PC-3 (cell line): Measurements from ENCODE around the gene COL9A3. TPM values are rescaled to one million over a fixed set of nuclear protein-coding genes. Genes with fewer than 3 reads are reported as not detected.

Experiments used
- ATAC-seq: fragments of 200-7000 bp; cut with Tn5 transposase; 2 replicates; pipeline ENCODE4 v1.9.1; 2020; ENCODE audit warnings: mild to moderate bottlenecking, moderate library complexity
- BruUV-seq: library from RNA; stranded (reverse); fragments of 400-500 nt; replicated peaks from 2 replicates; lab custom pipeline; 2021; lab: Mats Ljungman, UMichigan
- CTCF ChIA-PET: fragments of 300-600 bp; sonication (Branson Sonifier 250); formaldehyde crosslinking; loops from one replicate; lab custom pipeline; 2022; ENCODE audit warnings: antibody characterized with exemption; lab: Charles Lee
- POLR2A ChIA-PET: fragments of 300-600 bp; sonication (Branson Sonifier 250); formaldehyde crosslinking; loops from one replicate; lab custom pipeline; 2022; ENCODE audit warnings: antibody characterized with exemption; ENCODE audit not compliant: unreplicated experiment; lab: Charles Lee
- DNase-seq: peaks from one replicate; pipeline ENCODE4 v3.0.0-alpha.2; 2015
- H2AFZ ChIP-seq: fragments of 300-600 bp; sonication (generic); 2 replicates; pipeline ENCODE4 v1.6.0; 2016; ENCODE audit warnings: antibody characterized with exemption, low read length
- H3F3A ChIP-seq: fragments of 300-600 bp; sonication (generic); one replicate; pipeline ENCODE4 v1.6.0; 2017; ENCODE audit warnings: antibody characterized with exemption, low read length, control low read depth, mild to moderate bottlenecking; ENCODE audit not compliant: unreplicated experiment
- H3K27ac ChIP-seq: fragments of 300-600 bp; sonication (generic); 2 replicates; pipeline ENCODE4 v1.5.1; 2016; ENCODE audit warnings: mild to moderate bottlenecking, low read length
- H3K27me3 ChIP-seq: fragments of 300-600 bp; sonication (generic); 2 replicates; pipeline ENCODE4 v1.6.1; 2016; ENCODE audit warnings: low read length, mixed read lengths
- H3K36me3 ChIP-seq: fragments of 300-600 bp; sonication (generic); 2 replicates; pipeline ENCODE4 v1.6.1; 2016; ENCODE audit warnings: low read depth, mixed run types, low read length, mixed read lengths
- H3K4me1 ChIP-seq: fragments of 300-600 bp; sonication (generic); 2 replicates; pipeline ENCODE4 v1.5.1; 2016; ENCODE audit warnings: low read length; ENCODE audit not compliant: insufficient read depth
- H3K4me2 ChIP-seq: fragments of 300-600 bp; sonication (generic); 2 replicates; pipeline ENCODE4 v1.6.0; 2016; ENCODE audit warnings: low read length
- H3K4me3 ChIP-seq: fragments of 300-600 bp; sonication (generic); 2 replicates; pipeline ENCODE4 v1.5.1; 2016; ENCODE audit warnings: mild to moderate bottlenecking, low read length, mixed read lengths
- H3K79me2 ChIP-seq: fragments of 300-600 bp; sonication (generic); 2 replicates; pipeline ENCODE4 v1.6.1; 2017; ENCODE audit warnings: low read length, mixed read lengths
- H3K9ac ChIP-seq: fragments of 300-600 bp; sonication (generic); 2 replicates; pipeline ENCODE4 v1.6.0; 2016; ENCODE audit warnings: mild to moderate bottlenecking, low read length
- H3K9me2 ChIP-seq: fragments of 300-600 bp; sonication (generic); replicated peaks from 2 replicates; pipeline ENCODE4 v1.6.1; 2016; ENCODE audit warnings: mixed run types, low read length, mixed read lengths
- H3K9me3 ChIP-seq: fragments of 300-600 bp; sonication (generic); 2 replicates; pipeline ENCODE4 v1.6.1; 2016; ENCODE audit warnings: low read length, mixed read lengths
- H4K20me1 ChIP-seq: fragments of 300-600 bp; sonication (generic); 2 replicates; pipeline ENCODE4 v1.6.1; 2016; ENCODE audit warnings: low read length, mixed read lengths
- CTCF ChIP-seq: fragments of 300-600 bp; sonication (generic); conservative IDR thresholded peaks from 2 replicates; pipeline ENCODE4 v1.5.1; 2017; ENCODE audit warnings: antibody characterized with exemption, low read depth, mild to moderate bottlenecking, low read length
- EZH2 ChIP-seq: fragments of 300-600 bp; sonication (generic); IDR thresholded peaks from one replicate; pipeline ENCODE4 v1.6.1; 2017; ENCODE audit warnings: antibody characterized with exemption, mild to moderate bottlenecking, low read length; ENCODE audit not compliant: unreplicated experiment
- EZH2phosphoT487 ChIP-seq: fragments of 300-600 bp; sonication (generic); IDR thresholded peaks from 2 replicates; pipeline ENCODE4 v1.6.1; 2018; ENCODE audit warnings: mild to moderate bottlenecking, antibody characterized with exemption, low read length, borderline replicate concordance
- intact Hi-C: fragments of 100-400 bp; cut with micrococcal nuclease; formaldehyde crosslinking; loops from 2 replicates; pipeline ENCODE4 v1.9.0; 2023
- total RNA-seq: library from RNA; depleted of rRNA; stranded (reverse); fragments of >200 nt; gene quantifications from 2 replicates; pipeline ENCODE4 v1.2.3, GENCODE V29; 2014

The COL9A3 gene
- total RNA-seq, 1 experiment from 2014 or later: 14.3 TPM

- Histone ChIP-seq H3K27ac (no peak overlapping the region), H3K9me2 (no peaks in the 10 kb centered on the region), H3K36me3 (no peaks in the 10 kb centered on the region), H3K27me3 (no peaks in the 10 kb centered on the region), H4K20me1 (no peaks in the 10 kb centered on the region), H3K4me3 (no peak overlapping the region), H3K79me2 (no peaks in the 10 kb centered on the region), H3K9me3 (no peaks in the 10 kb centered on the region), H3K9ac (no peak overlapping the region), H3K4me1 (peaks cover 5% of the 10 kb centered on the region; the same call in 1 of the 2 replicates), H2AFZ (peak overlapping the region; percentile 48; the same call in 1 of the 2 replicates), H3F3A (no peaks in the 10 kb centered on the region), H3K4me2 (no peak overlapping the region; the same call in 1 of the 2 replicates)
- ChIA-PET CTCF (no interaction called here), POLR2A (no interaction called here)
- TF ChIP-seq EZH2 (no peak), CTCF (no peak), EZH2phosphoT487 (no peak)
- intact Hi-C loops: no loop called here
- no TSS peak for BruUV-seq
- ATAC-seq (peak; percentile 68), DNase-seq (peak; percentile 62)
Observed at GRCh38 chr20:62776692-62777527, 39.9 kb upstream of the COL9A3 start.

GRCh38 chr20:62777528-62777830 is 39.4 kb upstream of the COL9A3 start:
- CTCF ChIA-PET: no interaction called here
- TF ChIP-seq EZH2phosphoT487 (no peak), EZH2 (no peak), CTCF (no peak)
- H3K4me3 ChIP-seq: no peak overlapping the region
- no peak overlapping the region for H2AFZ ChIP-seq
- no peaks in the 10 kb centered on the region for H3K27me3 ChIP-seq
- intact Hi-C loops: no loop called here
- POLR2A ChIA-PET: no interaction called here
- no TSS peak for BruUV-seq
- ATAC-seq (no peak), DNase-seq (no peak)
- no peaks in the 10 kb centered on the region for H3K79me2 ChIP-seq
- no peaks in the 10 kb centered on the region for H3K9me2 ChIP-seq
- no peaks in the 10 kb centered on the region for H3K9me3 ChIP-seq
- no peak overlapping the region for H3K27ac ChIP-seq
- no peak overlapping the region for H3K9ac ChIP-seq
- no peaks in the 10 kb centered on the region for H3K36me3 ChIP-seq
- no peaks in the 10 kb centered on the region for H3F3A ChIP-seq
- H3K4me2 ChIP-seq: no peak overlapping the region
- H3K4me1 ChIP-seq: peaks cover 5% of the 10 kb centered on the region; the same call in 1 of the 2 replicates
- no peaks in the 10 kb centered on the region for H4K20me1 ChIP-seq

- H3K27me3 ChIP-seq: no peaks in the 10 kb centered on the region
- CTCF ChIA-PET: no interaction called here
- no peak for ATAC-seq
- TF ChIP-seq EZH2: no peak
- TF ChIP-seq CTCF: no peak
- no peak for TF ChIP-seq EZH2phosphoT487
- no peaks in the 10 kb centered on the region for H3K36me3 ChIP-seq
- no peaks in the 10 kb centered on the region for H3F3A ChIP-seq
- no peaks in the 10 kb centered on the region for H4K20me1 ChIP-seq
- no peaks in the 10 kb centered on the region for H3K9me3 ChIP-seq
- POLR2A ChIA-PET: no interaction called here
- DNase-seq: no peak
- no peak overlapping the region for H3K4me3 ChIP-seq
- no peaks in the 10 kb centered on the region for H3K9me2 ChIP-seq
- H3K9ac ChIP-seq: no peak overlapping the region
- BruUV-seq: no TSS peak
- H3K79me2 ChIP-seq: no peaks in the 10 kb centered on the region
- no peak overlapping the region for H2AFZ ChIP-seq
- no peak overlapping the region for H3K27ac ChIP-seq
- peaks cover 5% of the 10 kb centered on the region; the same call in 1 of the 2 replicates for H3K4me1 ChIP-seq
- intact Hi-C loops: no loop called here
- H3K4me2 ChIP-seq: no peak overlapping the region
Observed at GRCh38 chr20:62778058-62778457, 38.8 kb upstream of the COL9A3 start.
